KMS-11 (cell line): ENCODE data around the gene C12orf75.

Experiments used
- H2AFZ ChIP-seq: fragments of 200-600 bp; sonication (generic); 2 replicates; pipeline ENCODE4 v1.6.1; 2016; ENCODE audit warnings: antibody characterized with exemption, mixed run types, low read depth
- H3K27ac ChIP-seq: fragments of 200-600 bp; sonication (generic); 2 replicates; pipeline ENCODE4 v1.6.1; 2016; ENCODE audit warnings: mild to moderate bottlenecking, mixed run types
- H3K27me3 ChIP-seq: fragments of 200-600 bp; sonication (generic); 2 replicates; pipeline ENCODE4 v1.6.1; 2017; ENCODE audit warnings: mild to moderate bottlenecking, low read depth, mixed run types, moderate library complexity; ENCODE audit not compliant: insufficient read depth
- H3K36me3 ChIP-seq: fragments of 200-600 bp; sonication (generic); 2 replicates; pipeline ENCODE4 v1.6.1; 2017; ENCODE audit warnings: mild to moderate bottlenecking, mixed run types; ENCODE audit not compliant: insufficient read depth
- H3K4me1 ChIP-seq: fragments of 200-600 bp; sonication (generic); 2 replicates; pipeline ENCODE4 v1.6.1; 2016; ENCODE audit warnings: mild to moderate bottlenecking, low read depth, mixed run types; ENCODE audit not compliant: poor library complexity, severe bottlenecking
- H3K4me2 ChIP-seq: fragments of 200-600 bp; sonication (generic); 2 replicates; pipeline ENCODE4 v1.7.0; 2016; ENCODE audit warnings: mild to moderate bottlenecking, mixed run types
- H3K4me3 ChIP-seq: fragments of 200-600 bp; sonication (generic); IDR thresholded peaks from 2 replicates; pipeline ENCODE4 v1.6.1; 2017; ENCODE audit warnings: low read depth, low read length, mixed read lengths; ENCODE audit not compliant: insufficient read depth
- H3K79me2 ChIP-seq: fragments of 200-600 bp; sonication (generic); 2 replicates; pipeline ENCODE4 v1.6.1; 2016; ENCODE audit warnings: low read depth, mixed run types; ENCODE audit not compliant: insufficient read depth
- H3K9ac ChIP-seq: fragments of 200-600 bp; sonication (generic); 2 replicates; pipeline ENCODE4 v1.6.1; 2016; ENCODE audit warnings: mild to moderate bottlenecking, mixed run types
- H4K20me1 ChIP-seq: fragments of 200-600 bp; sonication (generic); 2 replicates; pipeline ENCODE4 v1.6.1; 2016; ENCODE audit warnings: mild to moderate bottlenecking, mixed run types; ENCODE audit not compliant: insufficient read depth
- CTCF ChIP-seq: fragments of 200-600 bp; sonication (generic); conservative IDR thresholded peaks from 2 replicates; pipeline ENCODE4 v1.6.1; 2017; ENCODE audit warnings: low read depth, mild to moderate bottlenecking, antibody characterized with exemption, low read length, moderate library complexity, mixed read lengths

C12orf75 gene

GRCh38 chr12:105316931-105317852 is 13.3 kb upstream of the C12orf75 start:
- Histone ChIP-seq H3K79me2 (no peaks in the 10 kb centered on the region), H3K4me2 (no peak overlapping the region), H3K9ac (no peak overlapping the region)

DNA sequence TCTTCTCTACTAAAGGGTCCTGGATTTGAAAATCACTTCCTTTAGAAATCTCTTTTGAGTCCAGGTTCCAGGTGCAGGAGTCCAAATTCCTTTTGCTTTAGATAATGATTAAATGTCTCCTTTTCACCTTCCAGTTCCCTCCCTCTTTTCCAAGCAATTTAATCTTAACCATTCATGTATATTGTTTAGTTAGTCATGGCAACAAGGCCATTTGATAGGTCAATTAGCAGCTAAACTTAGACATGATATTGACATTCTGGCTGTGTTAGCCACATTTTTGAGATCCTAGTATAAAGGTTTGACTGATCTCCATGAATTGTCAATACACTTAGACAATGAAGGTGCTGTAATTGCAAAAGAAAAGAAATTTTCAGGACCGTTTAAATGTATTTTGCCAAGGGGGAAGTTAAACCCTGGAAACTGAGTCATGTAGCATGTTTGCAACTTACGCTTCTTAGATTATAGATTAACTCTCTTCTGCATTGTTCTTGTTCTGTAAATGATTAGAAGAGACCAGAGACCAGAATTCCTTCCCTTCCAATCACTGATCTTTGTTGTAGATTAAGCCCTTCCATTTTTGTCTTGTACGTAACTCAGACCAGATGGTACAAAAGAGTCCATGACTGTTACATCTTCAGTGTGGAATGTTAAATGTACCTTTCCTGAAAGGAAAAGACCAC is 12.4 kb upstream of the C12orf75 start:
- TF ChIP-seq CTCF = no peak
- no peak overlapping the region for H3K27ac ChIP-seq

More at GRCh38 chr12:105316931-105317852, 13.3 kb upstream of the C12orf75 start:
- no peak for TF ChIP-seq CTCF
- Histone ChIP-seq H4K20me1 (no peaks in the 10 kb centered on the region), H3K4me1 (no peaks in the 10 kb centered on the region), H3K27me3 (no peaks in the 10 kb centered on the region), H2AFZ (no peak overlapping the region), H3K27ac (no peak overlapping the region), H3K4me3 (no peak overlapping the region), H3K36me3 (no peaks in the 10 kb centered on the region)

GRCh38 chr12:105318651-105319483 is 11.6 kb upstream of the C12orf75 start:
- H3K4me2 ChIP-seq = no peak overlapping the region
- no peak for TF ChIP-seq CTCF
- H4K20me1 ChIP-seq = no peaks in the 10 kb centered on the region
- H3K27ac ChIP-seq = no peak overlapping the region
- no peaks in the 10 kb centered on the region for H3K36me3 ChIP-seq
- H3K79me2 ChIP-seq = no peaks in the 10 kb centered on the region
- no peak overlapping the region for H3K4me3 ChIP-seq
- no peaks in the 10 kb centered on the region for H3K27me3 ChIP-seq
- no peaks in the 10 kb centered on the region for H3K4me1 ChIP-seq
- no peak overlapping the region for H2AFZ ChIP-seq
- H3K9ac ChIP-seq = no peak overlapping the region

More for the DNA sequence above, 12.4 kb upstream of the C12orf75 start:
- Histone ChIP-seq H3K4me1 (no peaks in the 10 kb centered on the region), H3K36me3 (no peaks in the 10 kb centered on the region), H3K4me3 (no peak overlapping the region), H4K20me1 (no peaks in the 10 kb centered on the region), H3K27me3 (no peaks in the 10 kb centered on the region), H2AFZ (no peak overlapping the region), H3K4me2 (no peak overlapping the region), H3K9ac (no peak overlapping the region), H3K79me2 (no peaks in the 10 kb centered on the region)

GRCh38 chr12:105319691-105320209 is 10.7 kb upstream of the C12orf75 start:
- H3K4me1 ChIP-seq = no peaks in the 10 kb centered on the region
- no peaks in the 10 kb centered on the region for H3K27me3 ChIP-seq
- H3K27ac ChIP-seq = no peak overlapping the region
- TF ChIP-seq CTCF = no peak
- H3K4me2 ChIP-seq = no peak overlapping the region
- no peaks in the 10 kb centered on the region for H3K79me2 ChIP-seq
- no peak overlapping the region for H3K9ac ChIP-seq
- no peaks in the 10 kb centered on the region for H3K36me3 ChIP-seq
- no peak overlapping the region for H3K4me3 ChIP-seq
- no peaks in the 10 kb centered on the region for H4K20me1 ChIP-seq
- H2AFZ ChIP-seq = no peak overlapping the region
